SK-N-SH (cell line): ENCODE measurements around the gene GPD2. TPM values are rescaled to one million over a fixed set of nuclear protein-coding genes. Genes with fewer than 3 reads are reported as not detected.
A peak's percentile ranks its signal among the peaks of the same experiment; 100 is the strongest.

Source experiments
- CTCF ChIA-PET: fragments of 300-600, 350-600 bp; formaldehyde crosslinking; extraction: SDS; loops from one replicate; lab custom pipeline; 2021; lab: Yijun Ruan, JAX
- POLR2A ChIA-PET: fragments of 350-600 bp; sonication (Branson Sonifier 250); formaldehyde crosslinking; extraction: SDS; loops from one replicate; lab custom pipeline; 2020; ENCODE audit warnings: antibody characterized with exemption, inconsistent platforms; lab: Yijun Ruan, JAX
- DNase-seq: peaks from one replicate; pipeline ENCODE4 v3.0.0; 2012
- H2AFZ ChIP-seq: fragments of 200-600 bp; sonication (generic); 2 replicates; pipeline ENCODE4 v1.8.1; 2016; ENCODE audit warnings: antibody characterized with exemption, mild to moderate bottlenecking, low read depth
- H3F3A ChIP-seq: fragments of 200-600 bp; sonication (generic); replicated peaks from 2 replicates; pipeline ENCODE3; 2016; ENCODE audit warnings: antibody characterized with exemption, mild to moderate bottlenecking; ENCODE audit not compliant: insufficient read depth
- H3K27ac ChIP-seq, 2 experiments: fragments of 200-500 bp in 1 of 2; fragments of 200-600 bp in 1 of 2; sonication (Bioruptor generic) in 1 of 2; sonication (generic), shearing (Covaris generic) in 1 of 2; 2 replicates each; pipeline versions ENCODE4 v1.5.1 to v1.6.1; 2014 to 2016; ENCODE audit warnings: low read depth in 2 of 2, inconsistent platforms in 1 of 2, low read length in 1 of 2, mild to moderate bottlenecking in 1 of 2, mixed read lengths in 1 of 2
- H3K27me3 ChIP-seq: fragments of 200-600 bp; sonication (generic), shearing (Covaris generic); 2 replicates; pipeline ENCODE4 v1.6.1; 2016; ENCODE audit warnings: mixed run types; ENCODE audit not compliant: insufficient read depth
- H3K36me3 ChIP-seq, 2 experiments: fragments of 200-500 bp in 1 of 2; fragments of 200-600 bp in 1 of 2; sonication (Bioruptor generic) in 1 of 2; sonication (generic) in 1 of 2; replicated peaks in 1 of 2; 2 replicates each; pipeline versions ENCODE3 to v1.5.1; 2014 to 2016; ENCODE audit warnings: low read length in 1 of 2, mild to moderate bottlenecking in 1 of 2; ENCODE audit not compliant: insufficient read depth in 2 of 2, control insufficient read depth in 1 of 2
- H3K4me1 ChIP-seq, 2 experiments: fragments of 200-500 bp in 1 of 2; fragments of 200-600 bp in 1 of 2; sonication (Bioruptor generic) in 1 of 2; sonication (generic), shearing (Covaris generic) in 1 of 2; 2 replicates each; pipeline versions ENCODE4 v1.5.1 to v1.6.1; 2014 to 2016; ENCODE audit warnings: low read depth in 1 of 2, low read length in 1 of 2, mixed run types in 1 of 2; ENCODE audit not compliant: insufficient read depth in 2 of 2, control insufficient read depth in 1 of 2
- H3K4me2 ChIP-seq: fragments of 200-600 bp; sonication (generic), shearing (Covaris generic); 2 replicates; pipeline ENCODE4 v1.6.1; 2017; ENCODE audit warnings: mixed run types
- H3K4me3 ChIP-seq, 2 experiments: fragments of 200-500 bp in 1 of 2; fragments of 200-600 bp in 1 of 2; sonication (Bioruptor generic) in 1 of 2; sonication (generic), shearing (Covaris generic) in 1 of 2; 2 replicates each; pipeline versions ENCODE4 v1.5.1 to v1.8.1; 2014 to 2016; ENCODE audit warnings: low read depth in 2 of 2, inconsistent platforms in 1 of 2, low read length in 1 of 2, mild to moderate bottlenecking in 1 of 2, mixed read lengths in 1 of 2, moderate library complexity in 1 of 2
- H3K79me2 ChIP-seq: fragments of 200-600 bp; sonication (generic); 2 replicates; pipeline ENCODE4 v1.8.1; 2017; ENCODE audit warnings: mild to moderate bottlenecking; ENCODE audit not compliant: insufficient read depth
- H3K9ac ChIP-seq: fragments of 200-600 bp; sonication (generic); 2 replicates; pipeline ENCODE4 v1.6.1; 2017; ENCODE audit warnings: mixed run types
- H3K9me2 ChIP-seq: fragments of 200-600 bp; sonication (generic); 2 replicates; pipeline ENCODE4 v1.6.1; 2017; ENCODE audit warnings: mixed run types
- H3K9me3 ChIP-seq: fragments of 200-600 bp; sonication (generic); 2 replicates; pipeline ENCODE4 v1.6.1; 2017; ENCODE audit warnings: mixed run types, mild to moderate bottlenecking, moderate library complexity
- H4K20me1 ChIP-seq: fragments of 200-600 bp; sonication (generic); 2 replicates; pipeline ENCODE4 v1.6.1; 2017; ENCODE audit warnings: mild to moderate bottlenecking, mixed run types; ENCODE audit not compliant: insufficient read depth
- ELF1 ChIP-seq: IDR thresholded peaks from 2 replicates; pipeline ENCODE4 v1.4.0; 2012
- EP300 ChIP-seq, 2 experiments: IDR thresholded peaks; 2 replicates each; pipeline versions ENCODE4 v1.4.0 to v1.6.1; 2012; ENCODE audit warnings: borderline replicate concordance in 1 of 2, low read depth in 1 of 2, low read length in 1 of 2
- FOSL2 ChIP-seq: IDR thresholded peaks from 2 replicates; pipeline ENCODE4 v1.4.0; 2012; ENCODE audit warnings: low read depth, mild to moderate bottlenecking, moderate library complexity, borderline replicate concordance
- GABPA ChIP-seq: IDR thresholded peaks from 2 replicates; pipeline ENCODE4 v1.4.0; 2012; ENCODE audit warnings: low read depth, mild to moderate bottlenecking
- GATA2 ChIP-seq: sonication (generic); formaldehyde crosslinking; IDR thresholded peaks from 2 replicates; pipeline ENCODE4 v1.5.0; 2020; ENCODE audit warnings: mild to moderate bottlenecking, missing genetic modification reagents
- IRF3 ChIP-seq: fragments of 150-350 bp; IDR thresholded peaks from 2 replicates; pipeline ENCODE4 v1.6.1; 2016; ENCODE audit warnings: mild to moderate bottlenecking, low read depth, low read length
- JUND ChIP-seq: IDR thresholded peaks from 2 replicates; pipeline ENCODE4 v1.4.0; 2012
- NRF1 ChIP-seq: IDR thresholded peaks from 2 replicates; pipeline ENCODE4 v1.6.1; 2012; ENCODE audit warnings: low read depth, mild to moderate bottlenecking, low read length
- POLR2AphosphoS5 ChIP-seq: IDR thresholded peaks from 2 replicates; pipeline ENCODE4 v1.6.1; 2012; ENCODE audit warnings: low read depth, low read length
- RAD21 ChIP-seq: IDR thresholded peaks from 2 replicates; pipeline ENCODE4 v1.6.1; 2012; ENCODE audit warnings: mild to moderate bottlenecking, low read length
- REST ChIP-seq: IDR thresholded peaks from 2 replicates; pipeline ENCODE4 v1.6.1; 2012; ENCODE audit warnings: mild to moderate bottlenecking, low read depth, low read length, moderate library complexity
- RXRA ChIP-seq: IDR thresholded peaks from 2 replicates; pipeline ENCODE4 v1.4.0; 2012; ENCODE audit warnings: low read depth, mild to moderate bottlenecking, borderline replicate concordance
- SIN3A ChIP-seq: IDR thresholded peaks from 2 replicates; pipeline ENCODE4 v1.6.1; 2012; ENCODE audit warnings: low read depth, mild to moderate bottlenecking, low read length, moderate library complexity, borderline replicate concordance
- SMC3 ChIP-seq: IDR thresholded peaks from 2 replicates; pipeline ENCODE4 v1.6.1; 2012; ENCODE audit warnings: low read depth, low read length, improper control_type of control experiment
- USF2 ChIP-seq: fragments of 150-350 bp; IDR thresholded peaks from 2 replicates; pipeline ENCODE4 v1.6.1; 2017; ENCODE audit warnings: antibody characterized with exemption, low read length, low read depth, borderline replicate concordance
- WGBS: methylation state at CpG from one replicate; pipeline ENCODE4 v1.1.6; 2017; ENCODE audit warnings: low lambda C conversion rate; 5-methylcytosine and 5-hydroxymethylcytosine counted together
- polyA plus RNA-seq, 3 experiments: library from polyadenylated mRNA; depleted of rRNA; stranded (reverse); fragments of >200 nt; gene quantifications; 2 replicates each; pipeline ENCODE4 v1.2.3, GENCODE V29; 2012
- TF ChIP-seq, protein P1 (sequence below): IDR thresholded peaks from 2 replicates; pipeline ENCODE4 v1.4.0; 2012; ENCODE audit warnings: low read depth

The GPD2 gene
- polyA plus RNA-seq, 1 of the 3 experiments (the other 2 are of a cell fraction), result 4.8 TPM

DNA sequence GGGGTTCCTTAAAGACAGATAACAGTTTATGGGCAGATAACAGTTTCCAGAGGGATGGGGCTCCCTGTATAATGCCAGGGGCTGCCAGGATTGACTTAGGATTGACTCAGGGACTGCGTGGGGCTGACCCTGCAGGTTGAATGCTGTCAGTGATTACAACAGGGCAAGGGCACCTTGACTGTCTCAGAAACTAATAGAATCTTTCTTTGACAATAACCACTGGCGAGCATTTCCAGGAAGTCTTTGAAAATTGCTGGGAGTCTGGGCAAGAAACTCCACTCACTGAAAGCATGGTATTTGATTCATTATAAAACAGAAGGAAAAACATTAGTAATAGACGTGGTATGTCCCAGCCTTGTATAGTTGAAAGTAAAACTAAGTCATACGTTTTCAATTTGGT, 101.0 kb downstream of the GPD2 start (continued):
- no peak for TF ChIP-seq REST
- no peak for TF ChIP-seq USF2
- peak; percentile 36; the same call in 1 of the 2 replicates for TF ChIP-seq ELF1
- no peak for TF ChIP-seq JUND
- no peak for TF ChIP-seq GABPA
- peak; percentile 10 to 15; a peak in 1 of 4 replicates for TF ChIP-seq EP300 (IDR thresholded peaks at IDR 0.05; ENCODE audit: borderline replicate concordance in 1 of 2, low read depth in 1 of 2, low read length in 1 of 2)
- no peak for TF ChIP-seq SIN3A
- no peak for TF ChIP-seq NRF1
- TF ChIP-seq IRF3, result no peak
- no peak; the same call in 1 of the 2 replicates for TF ChIP-seq FOSL2
- no peak for TF ChIP-seq RXRA

GRCh38 chr2:156538083-156538504, 101.9 kb downstream of the GPD2 start:
- Histone ChIP-seq H3F3A (peaks cover 5% of the 10 kb centered on the region), H3K9me2 (no peaks in the 10 kb centered on the region), H3K27ac (no peak overlapping the region), H3K4me1 (peaks cover 6 to 7% of the 10 kb centered on the region in 2 experiments; a peak in 2 of 4 replicates), H4K20me1 (no peaks in the 10 kb centered on the region), H3K36me3 (no peaks in the 10 kb centered on the region), H3K4me2 (no peak overlapping the region), H3K27me3 (no peaks in the 10 kb centered on the region), H3K79me2 (no peaks in the 10 kb centered on the region), H2AFZ (no peak overlapping the region), H3K4me3 (no peak overlapping the region), H3K9ac (no peak overlapping the region), H3K9me3 (no peaks in the 10 kb centered on the region)
- ChIA-PET POLR2A (no interaction called here), CTCF (no interaction called here)
- DNase-seq, result no peak
- TF ChIP-seq GATA2 (CRISPR knock-in tag) (no peak), POLR2AphosphoS5 (no peak), RAD21 (no peak), SMC3 (no peak)
- TF ChIP-seq, protein P1, sequence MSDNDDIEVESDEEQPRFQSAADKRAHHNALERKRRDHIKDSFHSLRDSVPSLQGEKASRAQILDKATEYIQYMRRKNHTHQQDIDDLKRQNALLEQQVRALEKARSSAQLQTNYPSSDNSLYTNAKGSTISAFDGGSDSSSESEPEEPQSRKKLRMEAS, result no peak
- 92% methylated on average over 2 of the region's 2 CpGs for WGBS
